Lower lobe of right lung (tissue), 2 donors: Measurements from ENCODE around the gene KRT9. TPM values are rescaled to one million over a fixed set of nuclear protein-coding genes. Genes with fewer than 3 reads are reported as not detected.

Experiments
- ATAC-seq, 2 donors: fragments of 200-7000 bp; cut with Tn5 transposase; one replicate each; pipeline ENCODE4 v1.9.1; 2020 to 2022; ENCODE audit warnings: mild to moderate bottlenecking in 2 of 2, moderate library complexity in 2 of 2
- DNase-seq: peaks from one replicate; pipeline ENCODE4 v3.0.0-alpha.2; 2020
- H3K27ac ChIP-seq: fragments of 200-600 bp; one replicate; pipeline ENCODE4 v1.8.0; 2022
- H3K27me3 ChIP-seq: fragments of 200-600 bp; one replicate; pipeline ENCODE4 v1.8.0; 2022; ENCODE audit warnings: low read depth
- H3K36me3 ChIP-seq: fragments of 200-600 bp; one replicate; pipeline ENCODE4 v1.8.0; 2022; ENCODE audit warnings: mild to moderate bottlenecking
- H3K4me1 ChIP-seq: fragments of 200-600 bp; one replicate; pipeline ENCODE4 v1.8.0; 2022
- H3K4me3 ChIP-seq: fragments of 200-600 bp; one replicate; pipeline ENCODE4 v1.8.0; 2022; ENCODE audit warnings: mild to moderate bottlenecking
- H3K9me3 ChIP-seq: fragments of 200-600 bp; one replicate; pipeline ENCODE4 v1.8.0; 2022
- intact Hi-C: fragments of 100-400 bp; cut with DNase I; formaldehyde crosslinking; loops from one replicate; pipeline ENCODE4 v1.11.0; 2022
- total RNA-seq: library from RNA; stranded (reverse); fragmentation: NEBNext Ultra II Directional; extraction: Animal tissue kit (Norgen Biotek cat#: 25700); gene quantifications from one replicate; pipeline ENCODE4 v1.2.1, GENCODE V29; 2021
- TF ChIP-seq, protein P1 (sequence below): fragments of 200-600 bp; IDR thresholded peaks from one replicate; pipeline ENCODE4 v1.8.0; 2022; ENCODE audit warnings: antibody characterized with exemption, mild to moderate bottlenecking
- donor health status: DM: no; HTN: yes; CAD: no; lungs with severe emphysema.

The KRT9 gene
- total RNA-seq, 1 donor from 2014 or later = not detected

DNA sequence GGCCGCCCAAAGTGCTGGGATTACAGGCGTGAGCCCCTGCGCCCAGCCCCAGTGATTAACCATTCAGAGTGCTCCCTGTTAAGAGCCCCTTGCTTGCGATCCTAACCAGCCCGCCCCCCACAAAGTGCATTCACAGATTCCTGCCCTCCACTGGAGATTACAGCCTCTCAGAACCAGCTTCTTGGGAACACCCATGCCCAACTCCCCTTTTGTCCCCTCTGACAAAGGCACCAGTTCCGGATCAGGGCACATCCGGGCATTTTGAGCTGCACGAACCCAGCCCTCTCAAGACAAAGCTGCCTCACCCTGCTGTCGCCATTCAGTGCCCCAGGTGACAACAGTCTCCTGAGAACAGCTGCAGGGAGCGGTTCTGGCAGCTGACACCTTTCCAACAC is 42.9 kb downstream of the KRT9 start:
- Histone ChIP-seq H3K27me3 (peaks cover 36% of the 10 kb centered on the region), H3K27ac (peak overlapping the region; percentile 89), H3K36me3 (peaks cover 9% of the 10 kb centered on the region), H3K4me1 (peaks cover 16% of the 10 kb centered on the region), H3K4me3 (peak overlapping the region; percentile 3), H3K9me3 (no peaks in the 10 kb centered on the region)
- intact Hi-C loops = no loop called here
- TF ChIP-seq, protein P1, sequence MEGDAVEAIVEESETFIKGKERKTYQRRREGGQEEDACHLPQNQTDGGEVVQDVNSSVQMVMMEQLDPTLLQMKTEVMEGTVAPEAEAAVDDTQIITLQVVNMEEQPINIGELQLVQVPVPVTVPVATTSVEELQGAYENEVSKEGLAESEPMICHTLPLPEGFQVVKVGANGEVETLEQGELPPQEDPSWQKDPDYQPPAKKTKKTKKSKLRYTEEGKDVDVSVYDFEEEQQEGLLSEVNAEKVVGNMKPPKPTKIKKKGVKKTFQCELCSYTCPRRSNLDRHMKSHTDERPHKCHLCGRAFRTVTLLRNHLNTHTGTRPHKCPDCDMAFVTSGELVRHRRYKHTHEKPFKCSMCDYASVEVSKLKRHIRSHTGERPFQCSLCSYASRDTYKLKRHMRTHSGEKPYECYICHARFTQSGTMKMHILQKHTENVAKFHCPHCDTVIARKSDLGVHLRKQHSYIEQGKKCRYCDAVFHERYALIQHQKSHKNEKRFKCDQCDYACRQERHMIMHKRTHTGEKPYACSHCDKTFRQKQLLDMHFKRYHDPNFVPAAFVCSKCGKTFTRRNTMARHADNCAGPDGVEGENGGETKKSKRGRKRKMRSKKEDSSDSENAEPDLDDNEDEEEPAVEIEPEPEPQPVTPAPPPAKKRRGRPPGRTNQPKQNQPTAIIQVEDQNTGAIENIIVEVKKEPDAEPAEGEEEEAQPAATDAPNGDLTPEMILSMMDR = no peak
- ATAC-seq (no peak), DNase-seq (no peak)

DNA sequence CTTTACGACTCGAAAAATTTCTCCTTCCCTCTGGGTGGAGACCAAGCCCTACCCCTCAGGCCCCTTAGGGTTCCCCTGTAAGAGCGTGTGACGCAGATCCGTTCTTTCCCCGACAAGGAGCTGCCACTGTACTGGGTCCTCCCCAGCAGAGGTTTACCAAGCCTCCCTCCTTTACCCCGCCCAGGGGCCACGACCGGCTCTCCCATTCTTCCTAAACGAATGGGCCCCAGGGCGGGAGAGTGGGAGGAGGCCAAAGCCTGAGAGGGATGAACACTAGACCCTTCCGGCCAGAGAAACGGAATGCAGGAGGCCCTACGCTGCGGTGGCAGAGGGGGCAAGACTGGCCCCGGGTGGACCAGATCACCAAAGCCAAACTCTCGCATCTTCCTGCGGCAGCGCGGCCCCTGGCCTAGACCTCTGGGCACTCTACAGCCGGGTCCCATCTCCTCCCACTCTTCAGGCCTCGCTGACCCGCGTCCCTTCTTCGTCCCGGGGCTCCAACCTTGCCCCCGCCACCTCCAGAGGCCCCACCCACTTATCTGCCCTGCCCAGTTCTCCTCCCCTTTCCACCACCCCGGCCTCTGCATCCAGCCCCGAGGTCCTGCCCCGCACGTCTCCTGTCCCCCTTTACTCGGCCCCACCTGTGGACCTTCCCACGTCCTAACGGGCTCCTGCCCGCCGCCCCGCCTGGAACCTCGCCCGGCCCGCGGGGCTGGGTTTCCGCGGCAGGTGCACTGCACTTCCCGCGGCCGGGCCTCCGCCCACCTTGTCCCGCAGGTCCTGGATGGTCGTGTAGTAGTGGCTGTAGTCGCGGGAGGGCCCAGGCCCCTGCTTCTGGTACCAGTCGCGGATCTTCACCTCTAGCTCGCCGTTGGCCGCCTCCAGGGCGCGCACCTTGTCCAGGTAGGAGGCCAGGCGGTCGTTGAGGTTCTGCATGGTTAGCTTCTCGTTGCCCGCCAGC is 44.5 kb downstream of the KRT9 start:
- intact Hi-C loops = no loop called here
- Histone ChIP-seq H3K4me3 (peak overlapping the region; percentile 60), H3K27ac (peak overlapping the region; percentile 89), H3K9me3 (no peaks in the 10 kb centered on the region), H3K36me3 (peaks cover 11% of the 10 kb centered on the region), H3K27me3 (peaks cover 36% of the 10 kb centered on the region), H3K4me1 (peaks cover 27% of the 10 kb centered on the region)
- peak; percentile 74 to 80 for ATAC-seq
- TF ChIP-seq, protein P1 = no peak
- DNase-seq = peak; percentile 79

DNA sequence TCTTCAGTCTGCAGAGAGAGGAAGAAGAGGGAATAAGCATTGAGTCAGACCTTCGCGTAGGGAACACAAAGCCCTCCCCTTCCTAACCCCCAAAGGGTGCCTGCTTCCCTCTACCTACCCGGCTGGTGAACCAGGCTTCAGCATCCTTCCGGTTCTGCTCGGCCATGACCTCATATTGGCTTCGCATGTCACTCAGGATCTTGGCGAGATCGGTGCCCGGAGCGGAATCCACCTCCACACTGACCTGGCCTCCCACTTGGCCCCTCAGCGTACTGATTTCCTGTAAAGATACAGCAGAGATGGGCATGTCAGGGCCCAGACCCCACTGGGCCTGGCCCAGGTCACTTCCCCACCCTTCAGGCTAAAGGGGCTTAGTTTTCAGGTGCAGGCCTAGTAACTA is 47.6 kb downstream of the KRT9 start:
- H3K4me3 ChIP-seq = peak overlapping the region; percentile 7
- ATAC-seq = no peak
- H3K27ac ChIP-seq = peak overlapping the region; percentile 31
- H3K9me3 ChIP-seq = no peaks in the 10 kb centered on the region
- intact Hi-C loops = no loop called here
- DNase-seq = no peak
- H3K27me3 ChIP-seq = peaks cover 24% of the 10 kb centered on the region
- H3K36me3 ChIP-seq = peaks cover 11% of the 10 kb centered on the region
- peaks cover 36% of the 10 kb centered on the region for H3K4me1 ChIP-seq
- TF ChIP-seq, protein P1 = no peak

DNA sequence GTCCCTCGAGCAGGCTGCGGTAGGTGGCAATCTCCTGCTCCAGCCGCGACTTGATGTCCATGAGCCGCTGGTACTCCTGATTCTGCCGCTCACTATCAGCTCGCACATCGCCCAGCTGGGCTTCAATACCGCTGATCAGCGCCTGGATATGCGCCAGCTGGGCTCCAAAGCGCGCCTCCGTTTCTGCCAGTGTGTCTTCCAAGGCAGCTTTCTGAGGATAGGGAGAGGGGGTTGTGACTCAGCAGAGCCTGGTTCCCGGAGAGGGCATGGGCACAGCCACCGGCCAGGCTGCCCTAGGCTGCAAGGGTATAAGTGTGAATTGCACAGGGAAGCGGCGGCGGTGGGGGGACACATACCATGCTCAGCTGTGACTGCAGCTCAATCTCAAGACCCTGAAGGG is 48.1 kb downstream of the KRT9 start:
- Histone ChIP-seq H3K9me3 (no peaks in the 10 kb centered on the region), H3K4me3 (peak overlapping the region; percentile 7), H3K4me1 (peaks cover 36% of the 10 kb centered on the region), H3K36me3 (peaks cover 11% of the 10 kb centered on the region), H3K27ac (peak overlapping the region; percentile 11), H3K27me3 (peaks cover 19% of the 10 kb centered on the region)
- no peak for DNase-seq
- intact Hi-C loops = no loop called here
- TF ChIP-seq, protein P1 = no peak
- ATAC-seq = no peak

DNA sequence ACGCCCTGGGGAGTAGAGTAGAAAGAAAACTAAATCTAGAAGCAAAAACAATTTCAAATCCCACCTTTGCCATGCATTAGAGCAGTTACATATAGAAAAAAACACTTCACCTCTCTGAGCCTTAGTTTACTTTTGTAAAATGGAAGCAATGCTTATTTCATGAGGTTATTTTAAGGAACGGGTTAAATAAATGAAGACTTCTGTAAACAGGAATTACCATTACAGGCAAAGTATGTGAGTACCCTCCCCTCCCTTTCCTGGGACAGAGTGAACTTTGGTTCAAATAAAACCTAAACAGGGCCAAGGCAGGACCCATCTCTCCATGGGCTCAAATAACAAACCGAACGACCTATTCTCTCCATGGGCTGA is 48.6 kb downstream of the KRT9 start:
- ATAC-seq (no peak), DNase-seq (no peak)
- Histone ChIP-seq H3K9me3 (no peaks in the 10 kb centered on the region), H3K4me3 (no peak overlapping the region), H3K36me3 (peaks cover 11% of the 10 kb centered on the region), H3K27me3 (peaks cover 15% of the 10 kb centered on the region), H3K27ac (peak overlapping the region; percentile 68), H3K4me1 (peaks cover 35% of the 10 kb centered on the region)
- TF ChIP-seq, protein P1 = no peak
- intact Hi-C loops = no loop called here
